H9 (cell line): Measurements from ENCODE around the gene WDR83. TPM values are rescaled to one million over a fixed set of nuclear protein-coding genes. Genes with fewer than 3 reads are reported as not detected.

ENCODE experiments used
- DNase-seq: peaks from one replicate; pipeline ENCODE4 v3.0.0-alpha.2; 2017
- H2AFZ ChIP-seq: one replicate; pipeline ENCODE4 v1.6.1; 2013; ENCODE audit warnings: mild to moderate bottlenecking, low read length, control low read depth, moderate library complexity
- H2AK5ac ChIP-seq: 2 replicates; pipeline ENCODE4 v1.6.1; 2013; ENCODE audit warnings: low read length, control low read depth, mixed read lengths; ENCODE audit not compliant: insufficient read length
- H2BK120ac ChIP-seq: one replicate; pipeline ENCODE4 v1.6.1; 2013; ENCODE audit warnings: low read depth, mild to moderate bottlenecking, low read length, control low read depth, inconsistent platforms; ENCODE audit not compliant: poor library complexity, severe bottlenecking
- H2BK12ac ChIP-seq: 2 replicates; pipeline ENCODE4 v1.6.1; 2013; ENCODE audit warnings: low read length, control low read depth, mixed read lengths, low read depth; ENCODE audit not compliant: insufficient read length
- H2BK15ac ChIP-seq: 2 replicates; pipeline ENCODE4 v1.6.1; 2013; ENCODE audit warnings: low read depth, low read length, control low read depth
- H2BK20ac ChIP-seq: one replicate; pipeline ENCODE4 v1.6.1; 2013; ENCODE audit warnings: low read depth, mild to moderate bottlenecking, low read length, control low read depth, inconsistent platforms; ENCODE audit not compliant: poor library complexity, severe bottlenecking
- H2BK5ac ChIP-seq: 2 replicates; pipeline ENCODE4 v1.6.1; 2013; ENCODE audit warnings: low read length, control low read depth, mixed read lengths; ENCODE audit not compliant: insufficient read length
- H3K14ac ChIP-seq: 2 replicates; pipeline ENCODE4 v1.6.1; 2013; ENCODE audit warnings: low read length, control low read depth; ENCODE audit not compliant: insufficient read depth
- H3K18ac ChIP-seq: 2 replicates; pipeline ENCODE4 v1.6.1; 2013; ENCODE audit warnings: low read depth, mild to moderate bottlenecking, mixed read lengths, low read length, control low read depth; ENCODE audit not compliant: insufficient read length
- H3K23ac ChIP-seq: 2 replicates; pipeline ENCODE4 v1.6.1; 2013; ENCODE audit warnings: low read length, control low read depth, mixed read lengths, low read depth; ENCODE audit not compliant: insufficient read length
- H3K23me2 ChIP-seq: 2 replicates; pipeline ENCODE4 v1.6.1; 2013; ENCODE audit warnings: low read depth, mild to moderate bottlenecking, mixed read lengths, low read length, control low read depth; ENCODE audit not compliant: insufficient read length, poor library complexity, severe bottlenecking
- H3K27ac ChIP-seq: 2 replicates; pipeline ENCODE4 v1.5.1; 2013; ENCODE audit warnings: low read length, control low read depth, mixed read lengths, low read depth; ENCODE audit not compliant: insufficient read length
- H3K27me3 ChIP-seq: 2 replicates; pipeline ENCODE4 v1.6.1; 2013; ENCODE audit warnings: low read length, control low read depth, inconsistent platforms; ENCODE audit not compliant: insufficient read depth
- H3K4ac ChIP-seq: 2 replicates; pipeline ENCODE4 v1.6.1; 2013; ENCODE audit warnings: low read depth, mild to moderate bottlenecking, control low read depth, inconsistent platforms, low read length, moderate library complexity
- H3K4me1 ChIP-seq: 2 replicates; pipeline ENCODE4 v1.6.1; 2013; ENCODE audit warnings: low read length, control low read depth, inconsistent platforms; ENCODE audit not compliant: insufficient read depth
- H3K4me2 ChIP-seq: 2 replicates; pipeline ENCODE4 v1.6.1; 2013; ENCODE audit warnings: low read length, control low read depth, mixed read lengths; ENCODE audit not compliant: insufficient read length, insufficient read depth
- H3K56ac ChIP-seq: 2 replicates; pipeline ENCODE4 v1.6.1; 2013; ENCODE audit warnings: low read depth, mild to moderate bottlenecking, mixed read lengths, low read length, control low read depth; ENCODE audit not compliant: insufficient read length
- H3K79me1 ChIP-seq: 2 replicates; pipeline ENCODE4 v1.6.1; 2013; ENCODE audit warnings: low read depth, mild to moderate bottlenecking, moderate library complexity, low read length, control low read depth, inconsistent platforms; ENCODE audit not compliant: insufficient read depth, poor library complexity, severe bottlenecking
- H3K79me2 ChIP-seq: 2 replicates; pipeline ENCODE4 v1.6.1; 2013; ENCODE audit warnings: low read length, control low read depth, inconsistent platforms; ENCODE audit not compliant: insufficient read depth
- H3K9ac ChIP-seq: 2 replicates; pipeline ENCODE4 v1.6.1; 2013; ENCODE audit warnings: low read length, control low read depth, mixed read lengths; ENCODE audit not compliant: insufficient read length; ENCODE audit errors: extremely low read depth
- H3K9me3 ChIP-seq: one replicate; pipeline ENCODE4 v1.6.1; 2013; ENCODE audit warnings: low read depth, low read length, inconsistent platforms; ENCODE audit not compliant: control insufficient read depth
- H3T11ph ChIP-seq: one replicate; pipeline ENCODE4 v1.6.1; 2013; ENCODE audit warnings: mild to moderate bottlenecking, low read length, control low read depth, inconsistent platforms
- H4K20me1 ChIP-seq: one replicate; pipeline ENCODE4 v1.6.1; 2013; ENCODE audit not compliant: control insufficient read depth, insufficient read length, insufficient read depth
- H4K5ac ChIP-seq: 2 replicates; pipeline ENCODE4 v1.6.1; 2013; ENCODE audit warnings: low read depth, mild to moderate bottlenecking, mixed read lengths, low read length, control low read depth; ENCODE audit not compliant: insufficient read length
- H4K8ac ChIP-seq: replicated peaks from 2 replicates; pipeline ENCODE4 v1.6.1; 2013; ENCODE audit warnings: low read length, control low read depth, mixed read lengths, low read depth; ENCODE audit not compliant: insufficient read length
- H4K91ac ChIP-seq: 2 replicates; pipeline ENCODE4 v1.6.1; 2013; ENCODE audit warnings: low read depth, mild to moderate bottlenecking, moderate library complexity, mixed read lengths, low read length, control low read depth; ENCODE audit not compliant: insufficient read length
- H3K27ac Mint-ChIP-seq, 3 experiments: 2 replicates in 2 of 3; 3 replicates in 1 of 3; pipeline ENCODE4 v1.8.0; 2020 to 2021; ENCODE audit warnings: mixed read lengths in 3 of 3, mild to moderate bottlenecking in 1 of 3, moderate library complexity in 1 of 3
- H3K27me3 Mint-ChIP-seq: 2 replicates; pipeline ENCODE4 v1.8.0; 2021; ENCODE audit warnings: low read depth, mild to moderate bottlenecking, moderate library complexity, mixed read lengths
- H3K36me3 Mint-ChIP-seq, 3 experiments: 2 replicates in 2 of 3; 3 replicates in 1 of 3; pipeline ENCODE4 v1.8.0; 2020 to 2021; ENCODE audit warnings: low read depth in 3 of 3, mixed read lengths in 3 of 3; ENCODE audit not compliant: insufficient read depth in 1 of 3
- H3K4me1 Mint-ChIP-seq, 2 experiments: 2 replicates each; pipeline ENCODE4 v1.8.0; 2020; ENCODE audit warnings: mixed read lengths in 2 of 2
- H3K4me3 Mint-ChIP-seq, 2 experiments: 2 replicates in 1 of 2; 3 replicates in 1 of 2; pipeline ENCODE4 v1.8.0; 2020 to 2021; ENCODE audit warnings: mild to moderate bottlenecking in 2 of 2, mixed read lengths in 2 of 2, moderate library complexity in 1 of 2
- H3K9me3 Mint-ChIP-seq, 2 experiments: 2 replicates in 1 of 2; 3 replicates in 1 of 2; pipeline ENCODE4 v1.8.0; 2020; ENCODE audit warnings: mild to moderate bottlenecking in 2 of 2, mixed read lengths in 2 of 2, moderate library complexity in 1 of 2
- WGBS: extraction: QIAGEN DNeasy Blood & Tissue Kit; methylation state at CpG from one replicate; pipeline ENCODE4 v1.1.7; 2013; ENCODE audit warnings: missing lambda C conversion rate, low lambda C conversion rate, mixed read lengths; ENCODE audit not compliant: insufficient read length; ENCODE audit errors: extremely low coverage; 5-methylcytosine and 5-hydroxymethylcytosine counted together
- total RNA-seq: library from RNA; stranded (reverse); gene quantifications from 2 replicates; pipeline ENCODE4 v1.2.1, GENCODE V29; 2021
- TF ChIP-seq, protein P1 (sequence below): fragments of 200-600 bp; sonication (generic); conservative IDR thresholded peaks from 3 replicates; pipeline ENCODE4 v1.8.0; 2021; ENCODE audit warnings: antibody characterized with exemption, mild to moderate bottlenecking

The WDR83 gene
- total RNA-seq, 1 experiment from 2014 or later = 21.0 TPM

DNA sequence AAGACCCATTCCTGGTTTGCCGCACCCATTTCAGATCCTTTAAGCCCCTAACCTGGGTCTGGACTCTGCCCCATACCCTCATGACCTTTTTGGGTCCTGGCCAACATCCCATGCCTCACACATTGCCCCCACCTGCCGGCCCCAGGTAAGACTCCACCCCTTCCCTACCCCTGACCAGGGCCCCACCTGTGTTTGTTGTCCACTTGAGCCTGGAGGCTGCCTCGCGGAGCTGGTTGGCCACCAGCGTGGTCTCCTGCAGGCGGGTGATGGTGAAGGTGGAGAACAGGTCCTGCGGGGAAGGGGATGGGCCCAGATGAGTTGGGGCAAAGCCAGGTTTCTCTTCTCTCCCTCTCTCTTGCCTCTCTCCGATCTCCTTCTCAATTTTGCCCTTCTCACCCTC is 19.6 kb upstream of the WDR83 start:
- Histone ChIP-seq H2BK120ac (no peak overlapping the region), H3K18ac (no peak overlapping the region), H2AFZ (no peak overlapping the region), H3K27ac (no peak overlapping the region), H3K23ac (no peak overlapping the region), H4K91ac (no peak overlapping the region), H2AK5ac (no peak overlapping the region), H3K23me2 (no peaks in the 10 kb centered on the region), H3K4ac (no peak overlapping the region), H3K79me1 (no peaks in the 10 kb centered on the region), H3K9me3 (no peaks in the 10 kb centered on the region), H3T11ph (no peak overlapping the region), H3K14ac (no peak overlapping the region), H4K20me1 (no peaks in the 10 kb centered on the region), H2BK20ac (no peak overlapping the region), H3K4me1 (no peaks in the 10 kb centered on the region), H4K5ac (no peak overlapping the region), H2BK5ac (no peak overlapping the region), H3K4me2 (no peak overlapping the region), H3K56ac (no peak overlapping the region), H2BK12ac (no peak overlapping the region), H3K79me2 (no peaks in the 10 kb centered on the region), H4K8ac (no peak overlapping the region), H3K9ac (no peak overlapping the region), H3K27me3 (no peaks in the 10 kb centered on the region), H2BK15ac (no peak overlapping the region)
- Mint-ChIP-seq H3K9me3 (peaks cover 0 to 5% of the 10 kb centered on the region in 2 experiments; a peak in 3 of 5 replicates), H3K27me3 (peaks cover 2% of the 10 kb centered on the region; the same call in 1 of the 2 replicates), H3K36me3 (peaks cover 6 to 17% (median 14%) of the 10 kb centered on the region in 3 experiments), H3K4me3 (no peak overlapping the region; a peak in 1 of 5 replicates), H3K27ac (no peak overlapping the region), H3K4me1 (peaks cover 0 to 2% of the 10 kb centered on the region in 2 experiments; a peak in 1 of 4 replicates)
- WGBS = no CpG with 5 or more reads among the region's 8 CpGs
- DNase-seq = no peak
- TF ChIP-seq, protein P1, sequence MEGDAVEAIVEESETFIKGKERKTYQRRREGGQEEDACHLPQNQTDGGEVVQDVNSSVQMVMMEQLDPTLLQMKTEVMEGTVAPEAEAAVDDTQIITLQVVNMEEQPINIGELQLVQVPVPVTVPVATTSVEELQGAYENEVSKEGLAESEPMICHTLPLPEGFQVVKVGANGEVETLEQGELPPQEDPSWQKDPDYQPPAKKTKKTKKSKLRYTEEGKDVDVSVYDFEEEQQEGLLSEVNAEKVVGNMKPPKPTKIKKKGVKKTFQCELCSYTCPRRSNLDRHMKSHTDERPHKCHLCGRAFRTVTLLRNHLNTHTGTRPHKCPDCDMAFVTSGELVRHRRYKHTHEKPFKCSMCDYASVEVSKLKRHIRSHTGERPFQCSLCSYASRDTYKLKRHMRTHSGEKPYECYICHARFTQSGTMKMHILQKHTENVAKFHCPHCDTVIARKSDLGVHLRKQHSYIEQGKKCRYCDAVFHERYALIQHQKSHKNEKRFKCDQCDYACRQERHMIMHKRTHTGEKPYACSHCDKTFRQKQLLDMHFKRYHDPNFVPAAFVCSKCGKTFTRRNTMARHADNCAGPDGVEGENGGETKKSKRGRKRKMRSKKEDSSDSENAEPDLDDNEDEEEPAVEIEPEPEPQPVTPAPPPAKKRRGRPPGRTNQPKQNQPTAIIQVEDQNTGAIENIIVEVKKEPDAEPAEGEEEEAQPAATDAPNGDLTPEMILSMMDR = no peak
